HG02938 (cell line): Measurements from ENCODE around the gene CD2.
"Not testable (repeated sequence)": the region's sequence is repeated elsewhere in the genome, so short reads cannot be mapped to it uniquely, and the experiment has no call there.

ENCODE experiments used
- ATAC-seq: cut with Tn5 transposase; IDR thresholded peaks from one replicate; pipeline ENCODE4 v1.9.1; 2021; ENCODE audit warnings: mild to moderate bottlenecking, moderate library complexity; ENCODE audit not compliant: unreplicated experiment

CD2 gene

DNA sequence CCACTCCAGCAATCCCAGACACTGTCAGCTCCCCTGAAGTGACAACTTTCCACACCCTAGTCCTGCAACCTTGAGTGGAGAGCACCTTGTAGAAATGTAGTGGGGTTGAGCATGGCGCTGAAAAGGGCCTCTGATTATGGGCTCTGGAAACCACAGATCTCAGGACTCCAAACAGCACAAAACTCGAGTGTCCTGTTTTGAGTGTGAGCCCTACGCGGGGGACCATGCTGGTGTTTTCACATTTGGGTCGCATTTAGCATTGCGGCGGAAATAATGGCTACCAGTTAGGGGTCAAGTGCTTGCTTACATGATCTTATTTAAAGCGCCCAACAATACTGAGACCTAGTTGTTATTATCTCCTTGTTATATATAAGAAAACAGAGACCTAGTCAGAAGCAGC, 1.9 kb downstream of the CD2 start:
- ATAC-seq, result not testable (repeated sequence)

DNA sequence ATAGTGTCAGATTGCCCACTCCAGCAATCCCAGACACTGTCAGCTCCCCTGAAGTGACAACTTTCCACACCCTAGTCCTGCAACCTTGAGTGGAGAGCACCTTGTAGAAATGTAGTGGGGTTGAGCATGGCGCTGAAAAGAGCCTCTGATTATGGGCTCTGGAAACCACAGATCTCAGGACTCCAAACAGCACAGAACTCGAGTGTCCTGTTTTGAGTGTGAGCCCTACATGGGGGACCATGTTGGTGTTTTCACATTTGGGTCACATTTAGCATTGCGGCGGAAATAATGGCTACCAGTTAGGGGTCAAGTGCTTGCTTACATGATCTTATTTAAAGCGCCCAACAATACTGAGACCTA, 4.2 kb downstream of the CD2 start:
- ATAC-seq, result not testable (repeated sequence)

DNA sequence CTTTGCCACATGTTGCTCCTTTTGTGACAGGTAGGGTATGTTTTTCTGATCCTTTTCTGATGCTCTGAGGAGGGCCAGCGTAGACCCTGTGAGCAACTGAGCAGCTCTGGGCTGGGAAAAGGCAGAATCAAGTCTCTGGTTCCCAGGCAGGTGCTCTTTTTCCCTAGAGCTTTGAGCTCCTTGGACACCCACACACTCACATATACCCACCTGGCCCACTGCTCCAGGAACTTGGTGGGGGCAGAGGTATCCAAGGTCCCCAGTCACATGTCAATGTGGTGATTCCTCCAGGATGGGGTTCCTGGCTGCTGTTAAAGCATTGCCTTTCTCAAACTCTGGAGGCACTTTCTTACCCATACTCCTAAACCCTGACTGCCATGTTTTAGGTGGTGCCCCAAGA, 5.4 kb downstream of the CD2 start:
- ATAC-seq, result no peak

DNA sequence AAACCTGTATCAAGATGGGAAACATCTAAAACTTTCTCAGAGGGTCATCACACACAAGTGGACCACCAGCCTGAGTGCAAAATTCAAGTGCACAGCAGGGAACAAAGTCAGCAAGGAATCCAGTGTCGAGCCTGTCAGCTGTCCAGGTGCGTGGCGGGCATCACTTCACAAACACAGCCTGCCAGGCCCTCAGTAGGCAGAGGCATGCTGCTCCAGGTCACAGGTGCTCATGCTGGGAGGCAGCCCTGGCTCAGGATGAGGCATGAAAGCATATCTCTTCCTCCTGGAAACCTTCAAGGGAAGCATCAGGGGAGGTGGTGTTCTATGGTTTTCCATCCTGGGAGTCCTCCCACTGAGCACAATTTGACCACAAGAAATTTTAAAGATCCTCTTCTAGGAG, 6.3 kb downstream of the CD2 start:
- no peak for ATAC-seq

DNA sequence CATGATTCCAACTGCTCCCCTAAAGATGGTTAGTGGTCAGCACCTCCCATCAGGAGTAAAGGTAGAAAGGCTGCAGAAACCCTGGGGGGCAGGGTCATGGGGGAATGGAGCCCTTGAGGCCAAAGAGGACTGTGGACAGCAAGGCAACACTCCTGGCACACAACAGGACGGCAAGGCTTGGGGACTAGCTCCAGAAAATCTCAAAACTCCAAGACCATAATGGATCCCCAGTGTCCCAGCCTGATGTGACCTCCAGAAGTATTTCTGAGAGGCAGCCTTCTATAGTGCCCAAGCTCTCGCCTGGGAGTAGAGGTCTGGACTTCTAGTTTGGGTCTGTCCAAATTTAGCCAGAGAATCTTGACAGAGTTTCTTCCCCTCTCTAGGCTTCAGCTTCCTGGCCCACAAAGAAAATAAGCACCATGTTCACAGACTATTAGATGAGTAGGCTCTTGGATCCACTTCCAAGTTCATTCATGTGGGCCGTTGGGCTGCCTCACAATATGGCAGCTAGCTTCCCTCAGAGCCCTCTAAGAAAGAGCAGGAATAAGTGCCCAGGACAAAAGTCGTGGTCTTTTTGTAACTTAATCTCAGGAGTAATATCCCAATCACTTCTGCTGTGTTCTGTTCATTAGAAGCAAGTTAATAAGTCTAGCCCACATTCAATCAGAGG, 6.9 kb downstream of the CD2 start:
- ATAC-seq, result no peak

DNA sequence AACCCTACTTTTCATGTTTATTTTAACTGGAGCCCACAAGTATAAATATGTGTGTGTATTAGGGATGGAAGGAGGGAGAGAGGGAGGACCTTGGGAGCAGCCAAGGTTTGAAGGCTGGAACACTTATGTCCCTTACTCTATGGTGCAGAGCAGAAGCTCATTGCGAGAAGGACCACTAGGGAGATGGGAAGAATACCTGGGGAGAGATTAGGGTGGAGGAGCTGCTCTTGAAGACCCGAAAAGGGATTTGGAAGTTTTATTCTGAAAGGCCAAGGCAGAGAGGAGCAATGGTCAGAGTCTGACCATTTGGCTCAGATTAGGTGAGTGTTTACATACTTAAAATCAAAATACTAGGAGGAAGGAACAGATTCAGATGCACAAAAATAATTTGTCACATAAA, 8.1 kb downstream of the CD2 start:
- no peak for ATAC-seq

DNA sequence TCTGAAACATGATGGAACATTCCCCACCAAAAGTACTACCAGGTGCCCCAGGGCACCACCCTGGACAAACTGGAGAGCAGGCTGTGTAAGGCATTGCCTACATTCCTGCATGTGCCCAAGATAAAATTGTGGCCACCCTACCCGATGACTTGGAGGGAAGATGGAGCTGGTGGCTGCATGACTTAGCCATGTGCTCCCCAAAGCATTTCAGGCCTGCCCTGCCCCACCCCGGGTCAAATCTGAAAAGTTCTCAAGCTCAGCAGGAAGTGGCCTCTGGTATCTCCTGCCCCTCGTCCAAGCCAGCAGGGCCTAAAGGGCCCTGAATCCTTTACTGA, 8.5 kb downstream of the CD2 start:
- no peak for ATAC-seq

DNA sequence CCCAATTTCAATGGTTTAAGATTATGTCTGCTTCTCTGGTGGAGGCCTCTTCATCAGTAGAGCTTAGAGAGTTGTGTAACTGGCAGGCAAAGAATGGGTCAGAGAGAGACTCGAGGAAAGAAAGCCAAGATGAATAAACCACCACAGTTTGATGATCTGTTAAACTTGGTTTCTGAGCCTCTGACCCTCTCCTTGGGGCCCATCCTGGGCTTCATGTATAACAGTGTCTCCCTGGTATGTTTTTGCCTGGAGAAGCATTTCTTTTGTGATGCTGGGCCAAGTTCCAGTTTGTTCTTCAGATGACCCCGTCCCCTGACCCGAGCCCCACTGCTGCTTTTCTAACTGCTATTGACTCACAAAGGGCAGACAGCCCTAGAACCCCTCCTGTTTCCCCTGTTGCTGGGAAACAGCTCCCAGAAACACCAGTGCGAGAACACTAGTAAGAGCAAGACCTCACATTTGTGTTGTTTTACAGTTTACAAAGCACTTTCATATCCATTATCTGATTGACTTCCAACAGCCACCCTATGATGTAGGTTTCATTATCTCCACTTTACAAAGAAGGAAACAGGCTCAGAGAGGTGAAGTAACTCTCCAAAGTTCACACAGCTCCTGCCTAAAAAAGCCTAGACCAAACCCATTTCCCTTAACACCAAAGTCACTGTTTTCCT, 9.0 kb downstream of the CD2 start:
- no peak for ATAC-seq

DNA sequence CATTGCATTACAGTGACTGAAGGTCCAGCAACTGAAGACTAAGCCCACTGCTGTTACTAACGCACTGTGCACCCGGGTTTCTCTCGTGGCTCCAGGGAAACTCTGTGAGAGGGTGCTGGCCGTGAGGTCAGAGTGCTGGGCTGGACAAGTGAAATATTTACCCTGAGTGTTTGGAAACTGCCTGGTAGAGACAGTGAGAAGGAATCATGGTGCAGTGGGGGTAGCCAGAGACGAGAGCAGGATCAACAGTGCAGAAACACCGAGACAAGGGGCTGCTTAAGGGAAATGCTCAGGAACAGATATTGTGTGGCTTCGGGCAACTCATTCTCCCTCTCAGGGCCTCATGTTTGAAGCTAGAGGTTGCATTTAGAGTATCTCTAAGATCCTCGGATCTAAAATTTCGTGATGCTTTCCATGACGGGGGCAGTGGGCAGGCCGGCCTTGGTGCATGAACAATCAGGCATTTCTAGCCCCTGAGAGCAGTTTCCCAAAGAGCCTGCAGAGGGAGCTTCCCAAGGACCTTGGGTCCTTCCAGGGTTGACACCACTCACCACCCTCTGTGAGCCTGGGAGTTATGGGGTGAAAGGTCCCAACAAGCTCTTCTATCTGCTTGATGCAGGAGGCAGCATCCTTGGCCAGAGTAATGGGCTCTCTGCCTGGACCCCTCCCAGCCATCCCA, 9.7 kb downstream of the CD2 start:
- ATAC-seq, result no peak

DNA sequence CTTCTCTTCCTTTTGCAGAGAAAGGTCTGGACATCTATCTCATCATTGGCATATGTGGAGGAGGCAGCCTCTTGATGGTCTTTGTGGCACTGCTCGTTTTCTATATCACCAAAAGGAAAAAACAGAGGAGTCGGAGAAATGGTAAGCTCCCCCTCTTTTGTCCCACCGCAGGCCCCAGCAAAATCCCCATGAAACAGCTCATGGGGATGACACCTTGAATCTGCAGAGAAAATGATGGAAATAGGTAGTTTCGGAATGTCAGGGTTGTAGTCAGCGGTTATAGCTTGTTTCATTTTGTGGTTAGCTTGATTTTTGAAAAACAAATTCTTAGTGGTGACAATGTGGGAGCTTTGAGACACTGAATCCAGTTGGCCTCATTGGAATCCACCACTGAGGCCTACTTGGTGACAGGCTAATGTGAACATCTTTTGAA, 10.3 kb downstream of the CD2 start:
- ATAC-seq, result no peak

DNA sequence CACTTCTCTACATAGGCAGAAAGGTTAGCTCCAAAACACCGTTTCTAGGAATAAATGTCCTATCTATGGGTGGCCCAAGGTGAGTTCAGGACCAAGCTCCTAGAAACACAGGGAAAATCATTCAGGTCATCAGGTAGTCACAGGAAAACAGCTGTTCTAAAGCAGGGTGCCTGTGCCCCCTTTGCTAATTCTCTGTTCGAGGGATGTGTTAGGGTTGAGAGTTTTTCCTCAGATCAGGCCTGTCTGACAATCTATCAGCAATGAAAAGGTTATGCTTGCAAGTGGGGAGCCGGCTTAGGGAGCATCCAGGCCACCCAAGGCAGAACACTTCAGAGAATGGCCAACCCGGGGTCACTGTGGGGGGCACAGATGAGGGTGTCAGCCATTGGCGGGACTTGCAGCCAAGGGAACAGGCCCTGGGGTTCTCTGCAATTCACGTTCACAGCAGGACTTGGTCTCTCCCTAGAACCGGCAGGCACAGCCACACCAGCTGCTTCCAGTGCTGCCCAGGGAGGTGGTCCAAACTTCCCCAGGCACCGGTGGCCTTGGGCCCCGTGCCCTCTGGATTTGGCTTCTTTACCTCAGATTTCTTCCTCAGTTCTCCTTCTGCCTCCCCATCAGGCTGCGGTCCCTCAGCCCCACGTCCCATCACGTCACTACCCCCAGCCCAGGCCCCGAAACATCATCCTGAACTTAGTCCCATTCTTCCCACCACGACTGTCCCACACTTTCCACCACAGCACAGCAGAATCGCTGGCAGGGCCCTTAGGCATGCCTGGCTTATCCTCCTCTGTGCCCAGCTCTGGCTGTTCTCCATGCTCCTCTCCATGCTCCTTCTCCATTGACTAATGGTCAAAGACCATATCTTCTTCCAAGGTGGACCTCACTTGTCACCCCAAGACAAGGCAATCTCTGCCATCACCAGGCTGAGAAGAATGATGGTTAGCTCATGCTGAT, 11.0 kb downstream of the CD2 start:
- ATAC-seq, result no peak

DNA sequence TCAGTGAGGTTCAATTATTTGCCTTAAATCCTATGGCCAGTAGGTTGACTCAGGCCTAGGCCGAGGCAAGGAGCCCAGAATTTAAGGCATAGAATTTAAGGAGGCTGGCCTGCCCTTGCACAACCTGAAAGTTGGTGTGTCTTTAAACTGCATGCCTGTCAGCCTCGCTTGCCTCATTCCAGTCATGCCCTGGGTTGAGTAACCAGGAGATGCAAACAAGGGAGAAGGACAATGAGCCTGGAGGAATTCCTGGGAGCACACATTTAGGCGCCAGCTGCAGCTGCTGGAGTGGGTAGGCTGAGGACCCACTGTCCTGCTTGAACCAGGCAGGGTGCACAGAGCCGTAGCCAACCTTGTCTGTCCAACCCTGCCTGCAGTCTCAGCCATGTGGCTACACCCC, 11.7 kb downstream of the CD2 start:
- no peak for ATAC-seq

DNA sequence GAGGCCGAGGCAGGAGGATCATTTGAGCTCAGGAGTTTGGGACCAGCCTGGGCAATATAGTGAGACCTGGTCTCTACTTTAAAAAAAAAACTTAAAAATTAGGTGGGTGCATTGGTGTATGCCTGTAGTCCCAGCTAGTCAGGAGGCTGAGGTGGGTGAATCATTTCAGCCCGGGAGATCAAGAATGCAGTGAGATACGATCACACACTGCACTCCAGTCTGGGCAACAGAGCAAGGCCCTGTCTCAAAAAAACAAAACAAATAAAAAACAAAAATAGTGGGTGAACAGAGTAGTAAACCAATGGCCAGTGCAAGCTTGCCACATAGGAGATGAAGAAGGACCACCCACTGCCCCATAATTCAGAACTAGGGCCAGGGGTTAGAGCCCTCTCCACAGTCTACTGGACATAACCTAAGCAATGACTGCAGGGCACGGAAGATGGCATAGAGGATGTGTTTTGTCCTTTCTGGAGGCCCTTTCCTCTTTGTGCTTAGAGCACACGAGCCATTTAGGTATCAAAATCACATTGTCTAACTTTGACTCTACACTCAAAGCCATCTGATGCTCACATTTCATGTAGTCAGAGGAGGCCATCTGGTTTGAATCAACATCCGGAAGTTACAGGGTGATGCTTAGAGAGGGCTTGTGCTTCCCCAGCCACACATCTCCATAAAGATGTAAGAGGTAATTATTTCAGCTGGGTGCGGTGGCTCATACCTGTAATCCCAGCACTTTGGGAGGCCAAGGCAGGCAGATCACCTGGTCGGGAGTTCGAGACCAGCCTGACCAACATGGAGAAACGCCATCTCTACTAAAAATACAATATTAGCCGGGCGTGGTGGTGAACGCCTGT, 12.6 kb downstream of the CD2 start:
- no peak for ATAC-seq

DNA sequence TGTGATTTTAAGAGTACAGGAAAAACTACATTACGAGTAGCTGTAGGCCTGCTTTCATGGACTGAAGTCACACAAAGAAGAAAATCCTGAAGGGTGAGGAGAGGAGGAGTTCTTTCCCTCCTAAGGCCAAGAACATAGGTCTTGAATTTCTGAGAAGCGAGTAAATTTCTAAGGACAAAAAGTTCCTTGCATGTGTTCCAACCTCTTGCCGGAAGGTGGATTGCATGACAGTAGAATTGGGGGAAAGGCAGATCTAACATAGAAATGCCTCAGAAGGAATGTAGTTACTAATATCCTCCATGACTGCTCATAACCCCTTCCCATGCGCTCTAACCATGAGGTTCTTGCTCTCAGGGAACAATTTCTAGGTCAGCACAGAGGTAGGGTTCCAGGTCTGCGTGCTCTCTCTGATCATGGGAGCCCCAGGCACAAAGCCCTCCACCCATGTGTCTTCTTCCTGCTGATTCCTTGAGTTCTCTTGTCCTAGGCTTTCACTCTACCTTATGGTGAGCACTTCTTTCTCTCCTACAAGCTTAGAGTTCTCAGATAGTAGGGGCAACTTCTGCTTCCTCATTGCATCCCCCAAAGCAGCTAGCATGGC, 13.7 kb downstream of the CD2 start:
- ATAC-seq, result no peak

DNA sequence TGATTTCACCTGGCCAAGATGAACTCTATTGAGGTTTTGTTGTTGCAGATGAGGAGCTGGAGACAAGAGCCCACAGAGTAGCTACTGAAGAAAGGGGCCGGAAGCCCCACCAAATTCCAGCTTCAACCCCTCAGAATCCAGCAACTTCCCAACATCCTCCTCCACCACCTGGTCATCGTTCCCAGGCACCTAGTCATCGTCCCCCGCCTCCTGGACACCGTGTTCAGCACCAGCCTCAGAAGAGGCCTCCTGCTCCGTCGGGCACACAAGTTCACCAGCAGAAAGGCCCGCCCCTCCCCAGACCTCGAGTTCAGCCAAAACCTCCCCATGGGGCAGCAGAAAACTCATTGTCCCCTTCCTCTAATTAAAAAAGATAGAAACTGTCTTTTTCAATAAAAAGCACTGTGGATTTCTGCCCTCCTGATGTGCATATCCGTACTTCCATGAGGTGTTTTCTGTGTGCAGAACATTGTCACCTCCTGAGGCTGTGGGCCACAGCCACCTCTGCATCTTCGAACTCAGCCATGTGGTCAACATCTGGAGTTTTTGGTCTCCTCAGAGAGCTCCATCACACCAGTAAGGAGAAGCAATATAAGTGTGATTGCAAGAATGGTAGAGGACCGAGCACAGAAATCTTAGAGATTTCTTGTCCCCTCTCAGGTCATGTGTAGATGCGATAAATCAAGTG, 14.3 kb downstream of the CD2 start:
- ATAC-seq, result no peak

DNA sequence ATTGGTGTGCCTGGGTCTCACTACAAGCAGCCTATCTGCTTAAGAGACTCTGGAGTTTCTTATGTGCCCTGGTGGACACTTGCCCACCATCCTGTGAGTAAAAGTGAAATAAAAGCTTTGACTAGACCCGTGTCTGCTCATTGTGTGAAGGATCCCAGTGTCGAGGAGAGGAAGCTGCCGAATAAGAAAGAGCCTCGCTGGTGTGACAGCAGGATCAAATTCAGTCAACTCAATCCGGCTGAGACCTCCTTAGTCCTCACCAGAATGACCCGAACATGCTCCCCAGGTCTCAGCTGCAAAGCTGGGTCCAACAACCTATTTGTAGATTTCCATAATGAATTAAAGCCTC, 14.8 kb downstream of the CD2 start:
- peak; percentile 36 for ATAC-seq

DNA sequence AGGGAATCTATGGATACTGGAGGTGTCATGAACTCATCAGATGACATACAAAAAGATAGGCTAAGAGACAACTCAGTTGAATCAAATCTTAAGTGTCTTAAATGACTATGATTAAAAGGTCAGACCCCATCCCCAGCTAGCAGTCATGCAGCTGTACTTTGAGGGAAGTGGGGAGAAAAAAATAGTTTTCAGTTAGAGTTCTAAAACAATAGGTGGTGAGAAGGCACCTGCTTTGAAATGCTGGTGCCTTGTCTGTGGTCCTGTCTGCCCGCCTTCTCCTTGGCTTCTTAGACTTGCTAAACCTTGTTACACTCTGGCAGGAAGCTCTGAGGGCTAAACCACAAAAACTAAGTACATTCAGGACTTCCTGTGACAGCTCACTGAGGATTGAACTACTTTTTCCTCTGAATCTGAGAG, 15.3 kb downstream of the CD2 start:
- peak; percentile 59 for ATAC-seq

DNA sequence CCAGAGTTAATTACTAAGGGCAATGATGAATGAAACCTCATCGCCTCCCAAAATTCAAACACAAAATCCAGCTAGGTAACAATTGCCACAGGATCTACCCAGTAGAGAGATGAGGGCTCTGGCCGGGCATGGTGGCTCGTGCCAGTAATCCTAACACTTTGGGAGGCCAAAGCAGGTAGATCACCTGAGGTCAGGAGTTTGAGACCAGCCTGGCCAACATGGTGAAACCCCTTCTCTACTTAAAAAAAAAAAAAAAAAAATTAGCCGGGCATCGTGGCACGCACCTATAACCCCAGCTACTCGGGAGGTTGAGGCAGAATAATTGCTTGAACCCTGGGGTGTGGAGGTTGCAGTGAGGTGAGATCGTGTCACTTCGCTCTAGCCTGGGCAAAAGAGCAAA, 15.8 kb downstream of the CD2 start:
- ATAC-seq, result no peak

DNA sequence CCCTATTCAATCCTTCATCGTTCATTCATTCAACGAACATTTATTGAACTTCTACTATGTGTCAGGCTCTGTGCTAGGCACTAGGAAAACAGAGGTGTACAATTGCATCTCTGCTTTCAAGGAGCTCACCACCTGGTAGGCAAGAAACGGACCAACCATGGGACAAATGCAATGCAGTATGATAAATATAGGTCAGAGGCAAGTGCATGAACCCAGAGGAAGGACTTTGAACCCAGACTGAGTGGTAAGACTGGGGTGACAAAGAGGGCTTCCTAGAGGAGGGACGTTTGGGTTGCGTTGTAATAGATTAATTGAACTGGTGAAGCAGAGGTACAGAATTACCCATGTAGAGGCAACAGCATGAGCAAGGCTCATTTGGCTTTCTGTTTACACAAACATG, 16.4 kb downstream of the CD2 start:
- ATAC-seq, result no peak
